Hepatic stellate cell (primary cell): Measurements from ENCODE around the gene RRP12.

Source experiments
- DNase-seq: peaks from one replicate; pipeline ENCODE4 v3.0.0; 2011; ENCODE audit warnings: low spot score

The RRP12 gene

DNA sequence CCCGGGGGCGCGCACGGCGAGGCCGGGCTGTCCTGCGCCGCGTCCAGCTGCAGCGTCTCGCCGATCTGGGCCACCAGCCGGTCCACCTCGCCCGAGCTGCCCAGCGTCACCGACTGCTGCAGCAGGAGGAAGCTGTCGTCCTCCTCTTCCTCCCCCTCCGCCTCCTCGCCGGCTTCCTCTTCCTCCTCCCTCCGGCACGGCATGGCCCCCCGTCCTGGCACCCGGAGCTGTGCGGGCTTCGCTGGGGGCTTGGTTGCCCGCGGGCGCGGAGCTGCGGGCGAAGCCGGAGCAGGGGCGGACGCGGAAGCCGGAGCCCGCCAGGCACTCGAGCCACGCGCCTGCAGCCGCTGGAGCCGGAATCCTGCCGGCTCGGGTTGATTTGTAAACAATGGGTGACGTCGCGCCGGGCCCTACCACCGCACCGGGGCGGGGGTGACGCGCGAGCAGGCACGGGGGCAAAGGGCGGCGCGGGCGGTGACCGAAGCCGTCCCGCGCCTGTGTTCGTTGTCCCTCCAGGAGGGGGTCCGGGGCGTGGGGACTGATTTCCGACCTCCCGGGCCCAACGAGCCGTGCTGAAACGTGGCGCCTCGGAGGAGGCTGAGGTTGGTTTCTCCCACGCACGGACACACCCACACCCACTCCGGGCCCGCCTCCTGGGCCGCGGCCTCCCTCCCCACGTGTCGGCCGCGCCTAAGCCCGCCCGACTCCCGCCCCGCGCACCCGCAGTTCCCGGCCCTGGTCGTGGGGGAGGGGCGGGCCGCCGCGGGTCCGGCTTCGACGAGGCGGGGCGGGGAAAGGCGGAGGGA, 66.6 kb downstream of the RRP12 start, which contains the start of gene FRAT2:
TSS of gene FRAT2 (minus strand) at position 360 of the 806 bp plus-strand sequence. CDS start at position 203, 157 bp downstream.
- peak; percentile 97 for DNase-seq

DNA sequence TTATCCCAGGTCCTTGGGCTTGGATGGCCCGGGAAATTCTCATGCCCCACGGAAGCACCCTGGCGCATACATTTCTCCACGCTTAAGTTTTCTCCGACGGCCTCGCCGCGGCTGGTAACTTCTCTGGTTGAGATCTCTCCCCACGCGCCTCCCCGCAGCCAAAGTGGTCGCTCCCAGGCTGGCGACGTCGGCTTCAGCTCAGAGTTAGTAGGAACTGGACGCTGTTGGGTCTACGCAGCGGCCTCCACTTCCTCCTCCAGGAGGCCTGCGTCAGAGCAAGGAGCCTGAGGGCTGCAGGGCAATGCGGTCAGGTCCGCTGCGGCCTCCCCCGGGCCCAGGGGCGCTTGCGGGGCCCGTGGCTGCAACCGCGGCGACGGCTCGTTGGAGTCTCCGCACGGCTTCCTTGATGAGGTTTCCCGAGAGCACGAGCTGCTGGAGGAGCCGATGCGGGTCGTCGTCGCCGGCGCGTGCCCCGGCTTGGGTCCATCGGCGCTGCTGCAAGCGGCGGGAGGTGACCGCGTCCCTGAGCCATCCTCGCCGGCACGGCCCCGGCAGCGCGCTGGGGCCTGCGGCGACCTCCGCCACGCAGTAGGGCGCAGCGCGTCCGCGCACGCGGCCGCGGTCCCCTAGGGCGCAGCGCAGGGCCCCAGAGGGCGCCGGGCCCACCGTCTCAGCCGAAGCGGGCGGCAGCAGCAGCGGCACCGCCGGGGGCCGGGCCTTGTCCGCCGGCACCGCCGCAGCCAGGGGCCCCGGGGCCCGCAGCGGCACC, 67.4 kb downstream of the RRP12 start:
- DNase-seq: peak; percentile 33

DNA sequence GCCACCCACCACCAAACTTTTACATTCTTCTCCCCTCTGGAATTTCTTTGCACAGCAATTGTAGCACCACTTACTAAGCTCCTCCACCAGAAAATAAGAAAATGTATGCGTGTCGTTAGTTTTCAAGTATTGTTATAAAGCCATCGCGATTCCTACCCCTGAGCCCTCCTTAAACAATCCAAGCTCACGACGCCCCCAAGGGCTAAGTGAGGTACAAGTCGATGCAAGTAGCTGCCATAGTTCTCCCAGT, 67.9 kb downstream of the RRP12 start:
- peak; percentile 30 for DNase-seq

DNA sequence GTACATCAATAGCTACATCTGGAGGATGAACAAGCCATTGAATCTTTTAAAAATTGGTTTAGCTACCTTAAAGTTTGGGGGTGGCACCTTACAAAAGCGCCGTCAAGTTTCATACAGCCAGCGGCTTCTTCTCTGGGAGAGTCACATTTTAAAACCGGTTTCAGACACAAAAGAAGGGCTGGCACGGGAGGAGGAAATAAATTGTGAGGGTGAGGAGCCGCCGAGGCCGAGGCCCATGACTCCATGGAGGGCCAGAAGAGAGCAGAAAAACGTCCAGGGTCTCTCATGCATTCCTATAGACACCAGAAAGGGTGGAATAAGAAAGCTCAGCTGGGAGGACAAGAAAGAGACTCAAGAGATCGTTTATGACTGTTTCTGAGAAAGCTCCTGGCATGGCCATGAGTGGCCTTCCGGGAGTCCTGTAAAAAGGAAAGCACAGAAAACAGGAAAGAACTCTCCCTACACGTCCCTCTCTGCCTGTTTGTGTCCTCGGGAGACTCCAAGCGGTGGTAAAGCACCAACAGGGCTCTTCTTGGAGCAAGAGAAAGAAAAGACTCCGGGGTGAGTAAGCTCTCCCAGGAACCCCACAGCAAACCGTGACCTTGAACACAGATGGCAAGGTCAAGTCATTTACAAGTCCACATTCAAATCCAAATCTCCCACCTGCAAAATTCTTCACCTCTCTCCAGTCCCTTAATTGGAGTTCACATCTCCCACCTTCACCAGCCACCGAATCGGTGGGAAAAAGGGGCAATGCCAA, 68.4 kb downstream of the RRP12 start:
- peak; percentile 88 for DNase-seq

GRCh38 chr10:97331153-97331703, 69.9 kb downstream of the RRP12 start:
- no peak for DNase-seq

DNA sequence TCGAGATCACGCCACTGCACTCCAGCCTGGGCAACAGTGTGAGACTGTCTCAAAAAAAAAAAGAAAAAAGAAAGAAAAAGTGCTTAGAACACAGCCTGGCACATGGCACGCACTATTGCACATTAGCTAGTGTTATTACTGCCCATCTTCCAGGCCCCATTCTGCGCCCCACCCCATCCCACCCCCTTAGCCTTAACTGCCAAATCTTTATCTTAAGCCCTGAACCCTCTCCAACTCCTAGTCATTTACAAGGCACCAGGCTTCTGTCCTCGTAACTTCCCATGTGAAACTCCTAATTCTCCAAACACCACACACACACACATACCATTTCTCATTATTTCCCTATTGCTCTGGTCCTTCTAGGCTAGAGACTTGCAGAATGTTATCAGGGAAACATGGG, 71.4 kb downstream of the RRP12 start:
- DNase-seq: no peak

DNA sequence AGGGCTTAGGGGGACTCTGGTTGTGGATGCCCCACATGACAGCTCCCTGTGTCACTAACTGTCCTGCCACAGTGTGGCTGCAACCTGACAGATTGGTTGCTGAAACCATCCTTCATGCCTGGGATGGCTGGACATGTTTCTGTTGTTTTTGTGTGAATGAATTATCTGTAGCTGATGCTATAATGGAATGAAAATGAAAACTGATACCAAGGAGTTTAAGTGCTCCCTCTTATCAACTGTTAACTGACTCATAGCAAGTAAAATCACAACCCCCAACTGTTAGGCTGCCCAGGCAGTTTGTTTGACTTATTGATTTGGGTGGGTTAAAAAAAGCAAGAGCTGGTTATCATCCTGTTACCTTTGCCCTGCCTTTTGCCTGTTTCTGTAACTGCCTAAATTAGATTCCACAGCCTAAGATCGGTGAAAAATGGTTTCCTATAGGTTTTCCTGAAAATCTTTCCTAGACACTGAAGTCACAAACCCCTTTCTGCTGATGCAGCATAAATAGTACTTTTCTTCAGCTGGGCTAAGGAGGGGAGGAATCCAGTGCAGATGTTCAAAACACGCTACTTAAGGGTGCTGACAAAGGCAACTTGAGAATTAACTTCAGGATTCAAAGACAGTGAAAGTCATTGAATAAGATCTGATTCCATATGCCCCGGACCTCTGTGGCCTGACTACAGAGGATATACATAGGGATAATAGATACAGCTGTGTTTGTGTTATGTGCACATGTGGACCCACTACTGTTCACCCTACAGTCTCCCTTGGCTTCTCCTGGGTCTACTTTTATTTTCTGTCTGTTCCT, 72.3 kb downstream of the RRP12 start:
- DNase-seq: no peak

DNA sequence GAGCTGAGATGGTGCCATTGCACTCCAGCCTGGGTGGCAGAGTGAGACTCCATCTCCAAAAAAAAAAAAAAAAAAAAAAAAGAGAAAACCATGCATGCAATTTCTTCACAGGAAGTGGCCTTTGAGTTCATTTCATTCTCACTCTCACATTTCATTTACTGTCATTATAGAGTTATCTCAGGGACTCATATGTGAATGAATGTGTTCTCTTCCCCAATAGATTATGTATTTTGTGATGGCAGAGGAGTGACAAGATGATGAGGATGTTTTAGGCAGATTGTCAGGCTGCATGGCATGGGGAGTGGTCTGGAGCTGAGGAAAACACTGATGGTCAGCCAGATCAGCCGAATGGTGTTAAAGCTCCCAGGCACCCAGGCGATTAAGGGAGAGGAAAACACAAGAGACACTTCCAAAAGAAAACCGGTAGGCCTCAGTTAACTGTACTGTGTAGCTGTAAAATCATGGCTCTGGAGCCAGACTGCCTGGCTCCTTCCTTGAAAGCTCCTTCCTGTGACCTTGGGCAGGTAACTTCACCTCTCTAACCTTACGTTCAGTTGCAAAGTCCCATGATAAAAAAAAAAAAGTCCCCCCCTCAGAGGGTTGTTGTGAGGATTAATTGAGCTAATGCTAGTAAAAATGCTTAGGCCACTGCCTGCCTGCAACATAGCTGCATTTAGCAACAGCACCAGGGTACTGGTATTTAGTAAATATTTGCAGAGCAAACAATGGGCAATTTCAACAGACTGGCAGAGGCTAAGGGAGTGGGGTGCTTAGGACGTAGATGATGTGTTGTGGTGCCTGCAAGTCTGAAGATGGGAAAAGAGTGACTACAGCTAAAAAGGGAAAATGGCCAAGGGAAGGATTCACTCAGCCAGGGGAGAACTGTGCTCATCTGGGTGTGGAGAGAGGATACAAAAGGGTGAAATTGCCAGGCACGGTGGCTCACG, 73.5 kb downstream of the RRP12 start:
- DNase-seq: no peak

DNA sequence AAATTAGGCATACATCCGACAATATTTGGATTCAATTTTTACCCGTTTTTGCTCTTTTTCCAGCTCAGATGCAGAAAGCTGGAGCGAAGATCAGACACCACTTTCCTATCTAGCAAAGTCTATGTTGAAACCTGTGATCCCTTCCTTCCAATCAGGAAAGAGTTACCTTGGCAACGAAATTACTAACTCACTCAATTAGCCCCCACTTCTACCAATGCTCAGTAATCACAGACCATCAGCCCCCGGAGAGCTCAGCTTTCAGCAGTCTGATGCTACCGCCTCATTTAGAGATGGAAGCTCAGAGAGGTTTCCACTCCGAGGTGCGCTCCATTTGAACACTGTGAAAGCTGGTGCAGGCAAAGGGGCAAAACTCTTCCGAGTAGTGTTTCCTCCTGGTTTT, 75.4 kb downstream of the RRP12 start:
- DNase-seq: no peak

GRCh38 chr10:97323501-97323900, 77.6 kb downstream of the RRP12 start:
- no peak for DNase-seq

GRCh38 chr10:97321804-97322190, 79.3 kb downstream of the RRP12 start:
- no peak for DNase-seq

DNA sequence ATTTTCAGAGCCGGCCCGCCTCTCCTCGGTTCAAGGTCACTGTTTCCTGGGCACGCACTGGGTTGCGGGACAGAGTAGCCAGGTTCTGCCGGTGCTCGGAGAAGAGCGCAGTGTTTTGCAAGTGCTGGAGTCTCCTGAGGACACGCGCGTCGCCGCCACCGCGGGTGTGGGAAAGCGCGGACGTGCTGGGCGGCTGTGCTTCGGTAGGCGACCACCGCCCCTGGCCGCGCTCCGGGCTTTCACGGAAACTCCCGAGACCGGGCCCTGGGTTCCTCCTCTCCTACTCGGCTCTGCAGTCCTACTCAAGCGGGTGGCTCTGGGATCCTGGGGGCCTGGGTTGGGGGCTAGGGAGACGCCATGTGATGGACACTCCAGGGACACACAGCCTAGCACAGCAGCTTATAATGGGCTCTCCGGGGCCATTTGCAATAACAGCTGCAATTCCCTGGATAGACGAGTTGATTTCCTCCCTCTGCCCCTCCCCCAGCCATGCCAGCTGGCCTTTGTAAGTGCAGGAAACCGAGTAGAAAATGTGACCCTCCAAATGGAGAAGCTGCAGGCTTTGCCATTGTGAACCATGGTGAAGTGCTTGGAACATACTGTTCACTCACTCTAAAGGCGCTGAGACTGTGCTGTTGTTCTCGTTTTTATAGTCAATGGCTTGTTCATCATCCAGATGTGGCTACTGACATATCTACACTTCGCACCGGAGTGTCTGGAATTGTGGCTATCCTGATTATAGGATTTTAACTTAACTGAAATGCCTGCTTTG, 79.9 kb downstream of the RRP12 start:
- DNase-seq: no peak

GRCh38 chr10:97320480-97321031, 80.6 kb downstream of the RRP12 start:
- no peak for DNase-seq

DNA sequence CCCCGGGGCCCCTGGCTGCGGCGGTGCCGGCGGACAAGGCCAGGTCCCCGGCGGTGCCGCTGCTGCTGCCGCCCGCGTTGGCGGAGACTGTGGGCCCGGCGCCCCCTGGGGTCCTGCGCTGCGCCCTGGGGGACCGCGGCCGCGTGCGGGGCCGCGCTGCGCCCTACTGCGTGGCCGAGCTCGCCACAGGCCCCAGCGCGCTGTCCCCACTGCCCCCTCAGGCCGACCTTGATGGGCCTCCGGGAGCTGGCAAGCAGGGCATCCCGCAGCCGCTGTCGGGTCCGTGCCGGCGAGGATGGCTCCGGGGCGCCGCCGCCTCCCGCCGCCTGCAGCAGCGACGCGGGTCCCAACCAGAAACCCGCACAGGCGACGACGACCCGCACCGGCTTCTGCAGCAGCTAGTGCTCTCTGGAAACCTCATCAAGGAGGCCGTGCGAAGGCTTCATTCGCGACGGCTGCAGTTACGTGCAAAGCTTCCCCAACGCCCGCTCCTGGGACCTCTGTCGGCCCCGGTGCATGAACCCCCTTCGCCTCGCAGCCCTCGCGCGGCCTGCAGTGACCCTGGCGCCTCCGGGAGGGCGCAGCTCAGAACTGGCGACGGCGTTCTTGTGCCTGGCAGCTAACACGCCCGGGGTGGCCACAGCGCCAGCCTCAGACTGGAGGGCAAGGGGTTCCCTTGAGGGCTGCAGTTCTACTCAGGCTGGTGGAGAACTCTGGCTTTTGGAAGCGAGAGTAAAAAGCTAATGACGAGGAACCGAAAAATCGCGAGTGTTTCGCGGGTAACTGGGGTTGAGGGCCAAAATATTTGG, 81.3 kb downstream of the RRP12 start:
- peak; percentile 26 for DNase-seq

- DNase-seq: peak; percentile 83
These were observed 82.1 kb downstream of the RRP12 start, which contains the start of gene FRAT1 for GRCh38 chr10:97318772-97319651. TSS of gene FRAT1 (plus strand) at chr10:97319271. CDS start at chr10:97319454, 183 bp downstream.

DNA sequence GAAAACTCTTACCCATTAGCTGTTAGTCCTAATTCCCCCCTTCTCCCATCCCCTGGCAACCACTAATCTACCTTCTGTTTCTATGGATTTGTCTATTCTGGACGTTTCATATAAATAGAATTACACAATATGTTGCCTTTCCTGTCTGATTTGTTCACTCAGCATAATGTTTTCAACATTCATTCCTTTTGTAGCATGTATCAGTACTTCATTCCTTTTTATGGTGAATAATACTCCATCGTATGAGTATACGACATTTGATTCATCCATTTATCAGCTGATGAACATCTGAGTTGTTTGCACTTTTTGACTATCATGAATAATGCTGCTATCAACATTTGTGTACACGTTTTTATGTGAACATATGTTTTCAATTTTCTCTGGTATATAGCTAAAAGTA, 86.5 kb downstream of the RRP12 start:
- DNase-seq: no peak

GRCh38 chr10:97312897-97313296, 88.2 kb downstream of the RRP12 start:
- no peak for DNase-seq
